Measurements from ENCODE around the gene RUNX3. TPM values are rescaled to one million over a fixed set of nuclear protein-coding genes. Genes with fewer than 3 reads are reported as not detected.

Gene RUNX3
- total RNA-seq, 1 experiment from 2014 or later, result 36.6 TPM

GRCh38 chr1:24931468-24932231 lies 1.6 kb upstream of the RUNX3 start:
- Histone ChIP-seq H3K4me2 (ENCODE audit: low read depth, low read length, poor library complexity, severe bottlenecking) (peak overlapping the region; percentile 81), H2AFZ (ENCODE audit: low read length) (no peak overlapping the region), H3K4me3 (ENCODE audit: low read length) (no peak overlapping the region), H3K79me2 (ENCODE audit: low read length) (peaks cover 30% of the 10 kb centered on the region), H3K4me1 (ENCODE audit: low read length) (peaks cover 46% of the 10 kb centered on the region), H3K9me3 (ENCODE audit: low read length) (no peaks in the 10 kb centered on the region), H3K9ac (ENCODE audit: low read length) (no peak overlapping the region), H3K36me3 (ENCODE audit: insufficient read depth, low read length) (no peaks in the 10 kb centered on the region), H3K27ac (ENCODE audit: low read length) (no peak overlapping the region), H4K20me1 (ENCODE audit: insufficient read depth, low read depth, low read length) (peaks cover 10% of the 10 kb centered on the region; the same call in 1 of the 2 replicates), H3K9me2 (replicated peaks; ENCODE audit: insufficient read depth, low read length) (no peaks in the 10 kb centered on the region), H3K27me3 (ENCODE audit: low read length) (no peaks in the 10 kb centered on the region)
- DNase-seq, result no peak

GRCh38 chr1:24931146-24931467 lies 1.0 kb upstream of the RUNX3 start:
- Histone ChIP-seq H3K9me3 (ENCODE audit: low read length) (no peaks in the 10 kb centered on the region), H3K79me2 (ENCODE audit: low read length) (peaks cover 35% of the 10 kb centered on the region), H3K9ac (ENCODE audit: low read length) (peak overlapping the region; percentile 86), H3K4me1 (ENCODE audit: low read length) (peaks cover 52% of the 10 kb centered on the region), H2AFZ (ENCODE audit: low read length) (no peak overlapping the region), H3K36me3 (ENCODE audit: insufficient read depth, low read length) (peaks cover 3% of the 10 kb centered on the region; the same call in 1 of the 2 replicates), H3K4me2 (ENCODE audit: low read depth, low read length, poor library complexity, severe bottlenecking) (peak overlapping the region; percentile 81), H3K4me3 (ENCODE audit: low read length) (peak overlapping the region; percentile 69; the same call in 1 of the 2 replicates), H4K20me1 (ENCODE audit: insufficient read depth, low read depth, low read length) (peaks cover 10% of the 10 kb centered on the region; the same call in 1 of the 2 replicates), H3K9me2 (replicated peaks; ENCODE audit: insufficient read depth, low read length) (no peaks in the 10 kb centered on the region), H3K27ac (ENCODE audit: low read length) (no peak overlapping the region), H3K27me3 (ENCODE audit: low read length) (no peaks in the 10 kb centered on the region)
- no peak for DNase-seq

GRCh38 chr1:24929398-24930259 lies 447 bp downstream of the RUNX3 start:
- peak; percentile 81 for DNase-seq
- Histone ChIP-seq H3K4me1 (ENCODE audit: low read length) (peaks cover 63% of the 10 kb centered on the region), H3K4me3 (ENCODE audit: low read length) (peak overlapping the region; percentile 71), H3K4me2 (ENCODE audit: low read depth, low read length, poor library complexity, severe bottlenecking) (peak overlapping the region; percentile 70), H3K9me3 (ENCODE audit: low read length) (no peaks in the 10 kb centered on the region), H4K20me1 (ENCODE audit: insufficient read depth, low read depth, low read length) (peaks cover 10% of the 10 kb centered on the region; the same call in 1 of the 2 replicates), H2AFZ (ENCODE audit: low read length) (0 out of 2 replicates have a peak overlapping the region, but pooled peaks have one; percentile 9), H3K27ac (ENCODE audit: low read length) (peak overlapping the region; percentile 68), H3K36me3 (ENCODE audit: insufficient read depth, low read length) (peaks cover 13% of the 10 kb centered on the region; the same call in 1 of the 2 replicates), H3K9ac (ENCODE audit: low read length) (peak overlapping the region; percentile 77), H3K9me2 (replicated peaks; ENCODE audit: insufficient read depth, low read length) (no peaks in the 10 kb centered on the region), H3K79me2 (ENCODE audit: low read length) (peaks cover 50% of the 10 kb centered on the region), H3K27me3 (ENCODE audit: low read length) (no peaks in the 10 kb centered on the region)

- no peaks in the 10 kb centered on the region for H3K9me2 ChIP-seq (replicated peaks; ENCODE audit: insufficient read depth, low read length)
- H3K79me2 ChIP-seq (ENCODE audit: low read length), result peaks cover 58% of the 10 kb centered on the region
- H3K36me3 ChIP-seq (ENCODE audit: insufficient read depth, low read length), result peaks cover 18% of the 10 kb centered on the region; the same call in 1 of the 2 replicates
- peak overlapping the region; percentile 77 for H3K9ac ChIP-seq (ENCODE audit: low read length)
- H3K27me3 ChIP-seq (ENCODE audit: low read length), result no peaks in the 10 kb centered on the region
- H3K9me3 ChIP-seq (ENCODE audit: low read length), result no peaks in the 10 kb centered on the region
- peak overlapping the region; percentile 71 for H3K4me3 ChIP-seq (ENCODE audit: low read length)
- peaks cover 63% of the 10 kb centered on the region for H3K4me1 ChIP-seq (ENCODE audit: low read length)
- peak overlapping the region; percentile 70 for H3K4me2 ChIP-seq (ENCODE audit: low read depth, low read length, poor library complexity, severe bottlenecking)
- H3K27ac ChIP-seq (ENCODE audit: low read length), result peak overlapping the region; percentile 68
- peak; percentile 78 for DNase-seq
- 0 out of 2 replicates have a peak overlapping the region, but pooled peaks have one; percentile 9 for H2AFZ ChIP-seq (ENCODE audit: low read length)
- peaks cover 10% of the 10 kb centered on the region; the same call in 1 of the 2 replicates for H4K20me1 ChIP-seq (ENCODE audit: insufficient read depth, low read depth, low read length)
Observed at GRCh38 chr1:24928689-24929397, 1.2 kb downstream of the RUNX3 start.

- H3K27ac ChIP-seq (ENCODE audit: low read length), result peak overlapping the region; percentile 68
- no peaks in the 10 kb centered on the region for H3K9me3 ChIP-seq (ENCODE audit: low read length)
- H3K4me2 ChIP-seq (ENCODE audit: low read depth, low read length, poor library complexity, severe bottlenecking), result peak overlapping the region; percentile 70
- no peak overlapping the region for H2AFZ ChIP-seq (ENCODE audit: low read length)
- DNase-seq, result no peak
- H3K4me1 ChIP-seq (ENCODE audit: low read length), result peaks cover 68% of the 10 kb centered on the region
- peak overlapping the region; percentile 77 for H3K9ac ChIP-seq (ENCODE audit: low read length)
- peaks cover 10% of the 10 kb centered on the region; the same call in 1 of the 2 replicates for H4K20me1 ChIP-seq (ENCODE audit: insufficient read depth, low read depth, low read length)
- no peaks in the 10 kb centered on the region for H3K27me3 ChIP-seq (ENCODE audit: low read length)
- H3K36me3 ChIP-seq (ENCODE audit: insufficient read depth, low read length), result peaks cover 21% of the 10 kb centered on the region; the same call in 1 of the 2 replicates
- H3K4me3 ChIP-seq (ENCODE audit: low read length), result peak overlapping the region; percentile 71
- H3K9me2 ChIP-seq (replicated peaks; ENCODE audit: insufficient read depth, low read length), result no peaks in the 10 kb centered on the region
- peaks cover 65% of the 10 kb centered on the region for H3K79me2 ChIP-seq (ENCODE audit: low read length)
Observed at GRCh38 chr1:24927988-24928688, 1.9 kb downstream of the RUNX3 start.

- Histone ChIP-seq H2AFZ (ENCODE audit: low read length) (no peak overlapping the region), H4K20me1 (ENCODE audit: insufficient read depth, low read depth, low read length) (peaks cover 8% of the 10 kb centered on the region; the same call in 1 of the 2 replicates), H3K9me3 (ENCODE audit: low read length) (no peaks in the 10 kb centered on the region), H3K4me3 (ENCODE audit: low read length) (peak overlapping the region; percentile 71), H3K4me1 (ENCODE audit: low read length) (peaks cover 66% of the 10 kb centered on the region), H3K36me3 (ENCODE audit: insufficient read depth, low read length) (peaks cover 21% of the 10 kb centered on the region; the same call in 1 of the 2 replicates), H3K9me2 (replicated peaks; ENCODE audit: insufficient read depth, low read length) (no peaks in the 10 kb centered on the region), H3K79me2 (ENCODE audit: low read length) (peaks cover 70% of the 10 kb centered on the region), H3K9ac (ENCODE audit: low read length) (peak overlapping the region; percentile 77), H3K27me3 (ENCODE audit: low read length) (no peaks in the 10 kb centered on the region), H3K27ac (ENCODE audit: low read length) (peak overlapping the region; percentile 23), H3K4me2 (ENCODE audit: low read depth, low read length, poor library complexity, severe bottlenecking) (peak overlapping the region; percentile 70)
- no peak for DNase-seq
Observed at GRCh38 chr1:24927473-24927872, 2.6 kb downstream of the RUNX3 start.

GRCh38 chr1:24926563-24927249 lies 3.4 kb downstream of the RUNX3 start:
- peak overlapping the region; percentile 70 for H3K4me2 ChIP-seq (ENCODE audit: low read depth, low read length, poor library complexity, severe bottlenecking)
- H3K79me2 ChIP-seq (ENCODE audit: low read length), result peaks cover 75% of the 10 kb centered on the region

More at GRCh38 chr1:24926563-24927249, 3.4 kb downstream of the RUNX3 start:
- no peaks in the 10 kb centered on the region for H3K27me3 ChIP-seq (ENCODE audit: low read length)
- H3K36me3 ChIP-seq (ENCODE audit: insufficient read depth, low read length), result peaks cover 21% of the 10 kb centered on the region; the same call in 1 of the 2 replicates
- no peaks in the 10 kb centered on the region for H3K9me2 ChIP-seq (replicated peaks; ENCODE audit: insufficient read depth, low read length)
- H3K27ac ChIP-seq (ENCODE audit: low read length), result peak overlapping the region; percentile 23
- DNase-seq, result peak; percentile 50
- H2AFZ ChIP-seq (ENCODE audit: low read length), result no peak overlapping the region
- H4K20me1 ChIP-seq (ENCODE audit: insufficient read depth, low read depth, low read length), result peaks cover 8% of the 10 kb centered on the region; the same call in 1 of the 2 replicates
- H3K4me3 ChIP-seq (ENCODE audit: low read length), result peak overlapping the region; percentile 71; the same call in 1 of the 2 replicates
- no peaks in the 10 kb centered on the region for H3K9me3 ChIP-seq (ENCODE audit: low read length)
- H3K9ac ChIP-seq (ENCODE audit: low read length), result peak overlapping the region; percentile 77
- peaks cover 60% of the 10 kb centered on the region for H3K4me1 ChIP-seq (ENCODE audit: low read length)
